ENCODE measurements around the gene KRT3. TPM values are rescaled to one million over a fixed set of nuclear protein-coding genes. Genes with fewer than 3 reads are reported as not detected.

The KRT3 gene
- total RNA-seq, 1 donor from 2014 or later = not detected

DNA sequence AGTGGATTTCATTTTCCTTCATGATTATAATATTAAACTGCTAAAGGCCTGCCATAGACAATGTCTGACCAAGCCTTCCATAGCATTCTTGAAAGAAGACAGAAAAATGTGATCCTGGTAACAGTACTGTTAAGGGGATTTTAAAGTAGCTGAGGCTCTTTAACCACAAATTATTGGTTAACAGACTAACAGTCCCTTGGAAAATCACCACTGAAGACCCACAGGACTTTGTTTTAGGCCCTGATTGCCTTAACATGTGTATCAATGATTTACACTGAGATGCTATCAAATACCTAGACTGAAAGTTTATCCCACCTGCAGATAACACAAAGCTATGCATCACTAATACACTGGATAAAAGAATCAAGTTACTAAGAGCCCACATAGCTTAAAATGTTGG is 32.2 kb upstream of the KRT3 start:
- ATAC-seq = no peak
- DNase-seq (ENCODE audit: low spot score) = no peak

DNA sequence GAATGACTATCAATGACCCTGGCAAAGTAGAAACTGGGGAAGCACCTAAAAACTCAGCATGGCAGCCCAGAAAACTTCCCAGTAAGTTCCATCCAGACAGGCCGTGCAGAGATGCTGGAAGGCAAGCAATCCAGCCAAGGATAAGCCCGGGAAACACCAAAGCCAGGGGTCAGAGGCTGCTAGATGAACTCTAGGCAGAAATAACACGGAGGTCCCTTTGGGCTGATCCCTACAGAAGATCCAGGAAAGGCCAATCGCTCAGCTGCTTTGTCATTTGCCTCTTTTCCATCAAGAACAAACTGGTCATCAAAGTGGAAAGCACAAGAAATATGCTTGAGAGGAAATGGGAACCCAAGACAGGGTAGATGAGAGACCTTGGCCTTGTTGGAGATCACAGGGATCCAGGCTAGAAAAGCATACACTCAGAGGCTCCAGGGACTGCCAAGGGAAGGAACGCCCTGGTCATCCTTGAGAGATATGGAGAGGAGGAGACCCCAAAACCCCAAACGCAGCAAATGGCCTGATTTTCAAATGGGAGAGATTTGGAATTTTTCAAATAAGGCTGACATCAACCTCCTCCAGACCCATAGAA is 31.7 kb upstream of the KRT3 start:
- DNase-seq (ENCODE audit: low spot score) (no peak), ATAC-seq (no peak)

DNA sequence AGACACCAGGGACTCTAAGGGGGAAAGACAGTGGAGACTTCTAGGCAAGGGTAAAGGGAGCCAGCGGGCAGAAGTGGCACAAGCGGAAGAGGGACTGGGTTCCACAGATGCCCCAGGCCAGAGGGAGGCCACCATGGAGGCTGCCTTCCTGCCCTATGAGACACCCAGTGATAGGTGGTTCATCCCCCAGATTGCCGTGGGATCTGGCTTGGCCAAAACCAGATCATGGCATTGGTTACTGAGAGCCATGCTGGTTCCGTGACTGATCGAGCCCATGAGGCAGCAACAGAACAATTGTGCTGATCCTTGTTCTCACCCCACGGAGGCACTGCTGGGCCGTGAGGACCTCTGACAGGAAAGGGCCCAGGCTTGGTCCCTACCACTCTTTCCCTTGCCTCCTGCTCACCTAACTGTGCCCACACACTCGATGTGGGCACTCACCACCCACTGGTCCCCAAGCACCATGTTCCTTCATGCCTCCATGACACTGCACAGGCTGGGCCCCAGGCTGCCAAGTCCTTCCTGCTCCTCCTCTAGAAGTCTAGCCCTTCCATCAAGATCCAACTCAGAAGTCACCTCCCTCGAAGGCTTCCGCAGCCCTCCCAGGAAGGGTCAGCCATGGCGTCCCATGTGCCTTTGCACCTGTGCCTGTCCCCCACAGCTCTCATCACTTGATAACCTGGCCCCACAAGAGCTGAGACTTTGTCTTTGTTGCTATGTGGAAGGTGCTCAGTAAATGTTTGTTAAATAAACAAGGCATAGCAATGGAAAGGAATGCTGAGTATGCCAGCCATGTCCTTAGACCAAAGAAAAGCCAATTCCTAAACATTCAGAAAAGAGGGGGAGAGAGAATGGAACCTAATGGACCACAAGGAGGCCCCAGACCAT is 30.9 kb upstream of the KRT3 start:
- DNase-seq (ENCODE audit: low spot score) = no peak
- no peak for ATAC-seq

DNA sequence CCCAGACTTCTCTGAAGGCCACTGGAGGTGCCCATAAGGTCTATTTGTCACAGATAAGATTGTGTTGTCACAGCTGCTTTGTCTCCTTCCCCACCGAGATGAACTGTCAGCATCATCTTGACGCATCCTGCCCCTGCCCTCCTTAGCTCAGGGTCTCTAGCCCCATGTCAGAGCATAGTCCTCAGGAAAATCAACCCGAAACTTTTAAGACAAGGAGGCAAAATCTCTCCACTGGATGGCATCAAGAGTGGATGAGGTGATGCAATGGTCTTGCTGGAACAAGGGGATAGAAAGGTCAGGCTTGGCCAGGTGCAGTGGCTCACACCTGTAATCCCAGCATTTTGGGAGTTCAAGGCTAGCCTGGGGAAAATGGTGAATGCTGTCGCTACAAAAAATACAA is 30.0 kb upstream of the KRT3 start:
- DNase-seq (ENCODE audit: low spot score) (no peak), ATAC-seq (no peak)

DNA sequence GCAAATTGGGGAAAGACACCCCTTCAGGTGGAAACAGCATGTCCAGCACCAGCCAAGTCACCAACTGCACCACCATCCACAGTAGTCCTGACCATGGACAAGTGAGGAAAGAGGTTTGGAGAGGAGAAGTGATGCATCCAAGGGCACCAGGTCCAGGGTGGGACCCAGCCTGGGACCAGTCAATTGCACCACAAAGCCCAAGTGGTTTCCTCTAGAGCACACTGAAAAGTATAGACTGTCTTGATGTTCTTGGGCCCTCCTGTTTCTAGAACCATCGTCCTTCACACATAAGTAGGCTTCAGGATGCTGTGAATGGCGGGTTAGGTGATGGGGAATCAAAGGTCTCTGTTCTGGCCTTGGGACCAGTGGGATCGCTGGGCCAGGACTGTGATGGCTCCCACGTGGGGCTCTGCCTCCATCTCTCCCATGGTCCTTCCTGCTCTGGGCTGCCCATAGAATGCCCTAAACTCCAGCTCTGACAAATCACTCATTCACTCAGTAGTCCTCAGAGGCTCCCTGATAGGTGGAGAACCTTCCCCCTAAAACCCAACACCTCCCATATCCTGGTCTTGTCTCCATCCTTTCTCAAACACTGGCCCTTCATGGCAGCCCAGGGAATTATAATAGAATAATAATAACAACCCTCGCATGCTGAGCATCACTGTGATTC is 29.0 kb upstream of the KRT3 start:
- ATAC-seq (no peak), DNase-seq (ENCODE audit: low spot score) (no peak)

DNA sequence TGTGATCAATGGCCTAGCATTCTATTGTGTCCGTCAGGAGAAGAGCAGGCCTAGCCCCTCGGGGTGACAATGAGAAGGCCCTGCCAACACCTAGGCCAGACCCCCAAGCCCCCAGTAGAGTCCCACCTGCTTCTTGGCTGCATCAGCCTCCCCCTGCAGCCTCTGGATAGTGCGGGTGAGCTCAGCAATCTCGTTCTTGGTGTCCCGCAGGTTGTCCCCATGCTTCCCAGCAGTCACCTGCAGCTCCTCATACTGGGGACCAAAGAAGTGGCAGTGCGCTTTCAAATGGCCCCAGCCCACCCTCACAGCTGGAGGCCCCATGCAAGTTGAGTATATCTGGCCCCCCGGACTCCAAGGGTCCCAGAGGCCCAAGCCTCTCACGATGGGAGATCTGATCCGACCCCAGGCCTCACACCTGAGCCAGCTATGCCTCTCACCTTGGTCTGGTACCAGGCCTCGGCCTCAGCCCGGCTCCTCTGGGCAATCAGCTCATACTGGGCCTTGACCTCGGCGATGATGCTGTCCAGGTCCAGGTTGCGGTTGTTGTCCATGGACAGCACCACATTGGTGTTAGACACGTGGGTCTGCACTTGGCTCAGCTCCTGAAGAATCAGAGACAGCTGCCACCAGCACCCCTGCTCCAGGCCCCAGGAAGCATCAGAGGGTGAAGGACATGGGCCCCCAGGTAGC is 28.0 kb upstream of the KRT3 start:
- ATAC-seq (no peak), DNase-seq (ENCODE audit: low spot score) (no peak)

DNA sequence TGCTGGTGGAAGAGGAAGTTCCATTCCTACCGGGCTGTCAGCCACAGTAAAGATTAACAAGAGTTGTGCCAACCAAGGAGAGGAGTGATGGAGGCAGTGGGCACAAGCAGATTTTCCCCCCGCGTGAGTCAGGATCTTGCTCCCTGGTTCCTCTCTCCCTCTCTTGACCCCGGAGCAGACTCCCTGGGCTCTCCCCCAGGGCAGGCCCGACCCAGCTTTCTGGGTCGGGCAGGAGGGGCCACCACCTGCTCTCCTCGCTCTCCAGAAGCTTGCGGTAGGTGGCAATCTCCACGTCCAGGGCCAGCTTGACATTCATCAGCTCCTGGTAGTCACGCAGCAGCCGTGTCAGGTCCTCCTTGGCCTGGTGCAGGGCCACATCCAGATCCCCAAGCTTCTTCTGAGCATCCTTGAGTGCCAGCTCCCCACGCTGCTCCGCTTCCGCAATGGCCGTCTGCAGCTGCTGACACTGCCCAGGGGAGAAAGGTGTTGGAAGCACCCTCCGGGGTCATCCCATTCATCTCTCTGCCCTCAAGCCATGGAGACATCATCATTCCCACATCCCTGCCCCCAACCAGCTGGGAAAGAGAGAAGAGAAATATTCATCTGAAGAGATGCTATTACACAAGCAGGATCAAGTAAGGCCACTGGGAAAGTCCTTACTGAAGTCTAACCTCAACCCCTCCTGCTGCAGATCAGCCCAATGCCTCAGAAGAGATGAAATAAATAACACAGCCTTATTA is 27.0 kb upstream of the KRT3 start:
- ATAC-seq = no peak
- no peak for DNase-seq (ENCODE audit: low spot score)

DNA sequence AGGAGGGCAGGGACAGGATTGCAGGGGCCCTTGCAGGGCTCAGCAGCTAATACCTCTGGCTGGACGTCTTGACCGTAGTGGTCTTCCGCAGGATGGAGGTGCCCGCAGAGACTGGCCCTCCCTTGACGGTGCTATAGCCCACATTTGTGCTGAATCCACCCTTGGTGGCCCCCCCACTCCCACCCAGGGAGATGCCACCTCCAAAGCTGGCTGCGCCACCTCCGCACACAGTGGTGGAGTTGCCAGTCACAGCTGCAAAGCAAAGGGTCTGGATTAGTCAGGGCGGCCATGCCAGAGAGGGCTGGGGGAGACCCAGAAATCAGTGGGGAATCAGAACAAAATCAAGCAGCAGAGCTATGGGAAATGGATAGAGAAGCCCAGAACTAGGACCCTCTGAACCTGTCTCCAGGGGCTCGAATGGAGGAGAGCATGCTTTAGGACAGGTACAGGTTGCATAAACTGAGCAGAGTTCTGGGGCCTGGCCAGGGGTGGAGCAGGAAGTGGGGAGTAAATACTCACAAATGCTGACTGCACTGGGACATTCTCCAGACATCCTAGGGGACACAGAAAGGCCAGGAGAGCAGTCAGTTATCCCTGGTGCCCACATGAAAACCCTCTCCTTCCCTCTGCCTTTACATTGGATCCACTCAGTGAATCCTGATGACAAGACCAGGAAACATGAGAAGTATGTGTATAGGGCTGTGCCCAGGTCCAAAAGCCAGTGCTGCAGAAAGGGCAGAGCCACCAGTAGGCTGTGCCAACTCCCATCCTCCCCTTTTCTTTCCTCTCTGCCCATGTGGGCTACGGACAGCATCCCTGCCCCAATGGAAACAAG is 26.1 kb upstream of the KRT3 start:
- no peak for DNase-seq (ENCODE audit: low spot score)
- no peak for ATAC-seq

DNA sequence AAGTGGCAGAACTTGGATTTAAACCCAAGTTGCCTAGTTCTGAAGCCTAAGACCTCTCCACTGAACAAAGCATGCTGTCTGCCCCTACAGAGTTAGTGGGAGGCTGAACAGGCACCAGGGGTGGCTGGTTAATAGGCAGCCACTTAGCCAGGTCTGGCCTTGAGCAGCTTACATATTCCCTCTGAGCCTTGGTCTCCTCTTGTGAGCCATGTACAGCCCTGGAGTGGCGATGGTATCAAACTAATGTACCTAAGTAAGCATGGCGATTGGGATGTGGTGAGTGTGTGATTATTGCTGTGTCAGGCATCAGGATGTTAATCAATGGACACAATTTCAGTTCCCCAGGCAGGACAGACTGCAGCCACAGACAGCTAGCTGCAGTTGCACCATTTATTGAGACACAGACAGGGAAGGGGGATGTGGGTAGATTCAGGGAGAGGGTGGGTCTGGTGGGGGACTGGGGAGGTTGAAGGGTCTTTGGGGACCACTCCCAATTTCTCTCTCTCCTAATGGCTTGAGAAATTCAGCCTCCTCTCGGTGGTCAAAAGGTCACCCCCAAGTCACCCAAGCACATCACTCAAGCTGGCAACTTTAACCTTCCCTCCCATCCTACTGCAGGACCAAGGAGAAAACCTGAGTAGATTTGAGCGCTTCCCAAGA is 25.3 kb upstream of the KRT3 start:
- ATAC-seq = no peak

DNA sequence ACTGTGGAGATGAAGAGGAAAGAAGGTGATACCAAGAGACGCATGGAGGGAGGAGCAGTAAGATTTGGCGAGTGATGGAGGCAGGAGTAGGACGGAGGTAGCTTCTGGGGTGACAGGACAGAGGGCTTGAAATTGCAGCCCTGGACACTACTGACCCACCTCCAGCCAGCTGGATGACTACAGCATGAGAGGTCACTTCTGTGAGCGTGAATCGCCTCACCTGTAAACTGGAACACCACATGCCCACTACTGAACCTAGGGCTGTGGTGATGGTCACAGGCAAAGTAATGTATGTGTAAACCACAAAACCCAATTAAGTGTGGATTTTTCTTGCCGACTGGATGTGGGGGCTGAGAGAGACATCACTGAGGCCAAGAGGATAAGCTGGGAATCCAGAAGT is 24.6 kb upstream of the KRT3 start:
- no peak for DNase-seq (ENCODE audit: low spot score)
- ATAC-seq = no peak

More for the DNA sequence above, 25.3 kb upstream of the KRT3 start:
- no peak for DNase-seq (ENCODE audit: low spot score)

DNA sequence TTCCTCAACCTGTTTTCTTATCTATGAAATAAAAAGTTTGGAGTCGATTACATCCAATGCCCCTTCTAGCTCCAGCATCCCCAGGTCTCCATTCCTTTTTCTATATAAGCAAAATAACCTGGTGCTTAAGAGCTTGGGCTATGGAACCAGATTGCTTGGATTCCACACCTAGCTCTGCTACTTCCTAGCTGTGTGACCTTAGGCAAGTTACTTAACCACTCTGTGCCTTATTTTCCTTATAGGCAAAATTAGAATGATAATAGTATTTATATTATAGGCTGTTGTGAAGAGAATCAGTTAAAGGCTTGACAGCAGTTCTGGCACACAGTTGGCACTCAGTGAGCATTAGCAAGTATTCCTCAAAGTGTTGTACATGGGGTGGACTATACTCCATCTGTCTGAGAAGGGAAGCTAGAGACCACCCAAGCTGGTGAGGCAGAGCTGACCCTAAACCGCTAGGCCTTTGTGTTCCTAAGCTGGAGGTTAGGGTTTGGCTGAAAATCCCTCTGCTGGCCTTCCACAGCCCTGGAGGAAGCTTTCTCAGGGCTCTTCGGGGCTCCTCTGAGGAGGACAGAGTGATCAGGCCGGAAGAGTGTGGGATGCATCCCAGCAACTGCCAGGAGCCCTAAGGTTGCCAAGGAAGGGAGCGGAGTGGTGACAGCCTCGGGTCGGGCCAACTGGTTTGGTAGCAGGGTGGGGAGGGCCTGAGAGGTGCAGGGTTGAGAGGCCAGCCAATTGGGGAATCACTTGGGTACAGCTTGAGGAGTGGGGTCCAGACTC is 24.0 kb upstream of the KRT3 start:
- DNase-seq (ENCODE audit: low spot score) = no peak
- ATAC-seq = no peak

DNA sequence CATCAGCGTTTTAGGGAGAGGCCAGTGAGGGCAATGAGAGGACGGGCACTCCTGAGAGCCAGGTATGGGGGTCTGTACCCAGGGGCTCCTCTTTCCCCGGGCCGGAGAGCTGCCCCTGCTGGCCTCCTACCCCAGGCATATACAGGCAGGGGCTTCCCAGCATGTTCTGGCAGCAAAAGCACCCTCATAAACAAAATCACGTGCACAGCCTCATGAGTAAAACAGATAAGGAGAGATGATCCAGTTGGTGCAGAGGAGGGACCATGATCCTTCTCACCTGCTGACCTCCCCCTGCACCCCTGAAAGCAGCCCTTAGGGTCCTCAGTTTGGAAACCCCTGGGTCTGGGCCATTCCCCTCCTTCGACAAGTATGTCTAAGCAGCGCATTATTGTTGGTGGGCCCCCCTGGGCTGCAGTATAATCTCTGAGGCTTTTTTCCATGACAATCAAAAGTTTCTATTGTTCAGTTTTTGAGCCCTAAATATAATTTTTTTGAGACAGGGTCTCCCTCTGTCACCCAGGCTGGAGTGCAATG is 23.0 kb upstream of the KRT3 start:
- ATAC-seq = no peak
- DNase-seq (ENCODE audit: low spot score) = no peak

DNA sequence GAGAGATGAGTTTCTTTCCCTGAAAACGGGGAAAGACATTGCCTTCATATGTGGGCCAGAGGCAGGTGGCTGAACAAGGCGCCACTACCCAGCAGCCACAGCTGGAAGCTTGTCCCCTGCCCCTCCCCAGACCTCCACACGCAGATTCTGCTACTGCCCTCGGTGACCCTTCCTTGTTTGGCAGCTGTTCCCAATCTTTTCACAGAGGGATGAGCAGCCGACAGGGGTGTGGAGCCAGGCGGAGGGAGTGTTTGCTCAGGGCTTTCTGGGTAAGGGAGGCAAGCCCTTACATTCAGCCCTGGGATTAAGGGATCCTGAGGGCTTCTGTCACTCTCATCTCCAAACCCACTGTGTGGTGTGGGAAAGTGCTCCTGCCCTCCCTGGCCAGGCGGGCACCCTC is 22.5 kb upstream of the KRT3 start:
- DNase-seq (ENCODE audit: low spot score) (no peak), ATAC-seq (no peak)

DNA sequence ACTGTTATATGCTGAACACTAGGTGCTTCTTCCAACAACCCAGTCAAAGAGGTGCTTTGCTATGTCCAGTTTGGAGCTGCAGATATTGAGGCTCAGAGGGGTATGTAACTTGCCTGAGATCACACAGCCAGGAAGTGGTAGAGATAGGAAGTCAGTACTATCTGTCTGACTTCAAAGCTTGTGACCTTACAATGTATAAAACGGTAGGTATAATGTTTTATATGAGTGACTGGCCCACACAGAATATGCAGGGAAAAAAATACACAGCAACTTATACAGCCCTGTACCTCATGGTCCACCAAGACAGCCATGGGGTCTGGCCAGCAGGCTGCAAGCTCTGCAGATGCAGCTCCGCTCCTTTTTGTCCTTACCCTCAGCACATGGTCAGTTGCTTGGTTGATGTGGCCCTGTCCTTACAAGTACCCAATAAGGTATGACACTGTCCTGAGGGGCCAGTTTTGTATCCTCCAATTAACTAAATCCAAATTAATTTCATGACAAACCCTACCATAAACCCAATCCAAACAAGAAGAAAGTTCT is 21.9 kb upstream of the KRT3 start:
- ATAC-seq = no peak
- DNase-seq (ENCODE audit: low spot score) = no peak

DNA sequence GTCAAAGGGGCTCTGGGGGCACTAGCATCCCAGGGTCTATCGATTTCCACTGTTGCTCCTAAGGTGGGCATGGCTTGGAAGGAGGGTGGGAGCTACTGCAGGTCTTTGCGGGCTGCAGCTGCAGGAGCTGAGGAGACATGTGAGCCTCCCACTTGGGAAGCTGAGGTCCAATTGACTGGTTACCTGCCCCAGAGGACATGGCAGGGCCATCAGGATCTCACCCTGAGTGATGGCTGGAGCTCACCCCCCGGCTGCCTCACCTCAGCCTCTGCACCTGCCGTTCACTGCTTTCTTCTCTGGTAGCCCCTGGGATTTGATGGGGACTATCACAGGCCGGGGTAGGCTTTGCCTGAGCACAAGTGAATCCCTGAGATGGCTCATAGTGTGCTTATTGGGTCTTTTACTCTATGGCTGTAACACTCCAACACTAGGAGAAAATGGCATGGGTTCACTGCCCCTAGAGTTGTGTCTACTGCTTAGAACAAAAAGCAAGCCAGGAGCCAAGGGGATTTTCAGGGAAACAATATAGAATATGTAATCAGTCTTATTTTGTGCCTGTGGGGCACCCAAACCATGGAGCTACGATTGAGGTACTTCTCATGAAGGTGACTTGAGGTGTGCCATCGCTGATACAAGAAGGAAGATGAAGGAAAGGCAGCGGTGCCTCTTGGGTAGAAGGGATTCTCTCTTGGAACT is 21.2 kb upstream of the KRT3 start:
- ATAC-seq (no peak), DNase-seq (ENCODE audit: low spot score) (no peak)

DNA sequence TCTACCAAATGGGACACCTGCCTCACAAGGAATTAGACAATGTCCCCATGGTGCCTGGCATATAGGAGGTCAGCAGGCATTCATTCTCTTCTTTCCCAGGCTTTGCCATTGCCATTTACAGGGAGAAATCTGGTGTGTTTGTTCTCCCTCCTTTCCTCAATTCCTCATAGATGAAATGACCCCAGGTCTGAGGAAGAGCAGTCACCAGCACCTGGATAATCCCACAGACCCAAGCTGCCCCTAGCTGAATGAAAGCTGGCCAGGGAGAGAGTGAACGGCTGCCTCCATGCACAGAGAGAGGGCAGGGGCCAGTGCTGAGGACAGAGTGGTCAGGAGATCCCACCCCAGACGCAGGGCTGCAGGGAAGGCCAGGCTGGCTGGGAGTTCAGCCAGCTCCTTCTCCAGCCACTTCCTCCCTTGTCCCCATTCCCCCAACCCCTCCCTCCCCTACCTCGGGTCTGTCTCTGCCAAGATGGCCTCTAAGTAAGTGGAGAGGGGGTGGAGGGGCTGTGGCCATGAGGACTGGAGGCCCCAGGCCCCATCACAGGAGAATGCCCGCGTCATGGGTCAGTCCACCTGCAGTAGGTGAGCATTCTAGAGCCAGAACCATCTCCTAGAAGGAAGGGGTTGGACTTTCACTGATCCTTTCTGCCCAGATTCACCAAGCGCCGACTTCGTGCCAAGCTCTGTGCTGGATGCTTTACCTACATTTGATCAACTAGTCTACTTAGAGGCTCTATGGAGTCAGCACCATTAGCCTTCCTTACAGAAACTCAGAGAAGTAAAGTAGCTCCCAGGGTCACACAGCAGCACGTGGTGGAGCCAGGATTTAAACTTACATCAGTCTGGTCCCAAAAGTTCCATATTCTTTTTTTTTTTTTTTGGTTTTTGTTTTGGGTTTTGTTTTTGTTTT is 20.0 kb upstream of the KRT3 start:
- ATAC-seq = no peak
- DNase-seq (ENCODE audit: low spot score) = no peak

Measured in left lobe of liver (tissue), 2 donors.